HepG2 (cell line): ENCODE data around the gene GPS1. TPM values are rescaled to one million over a fixed set of nuclear protein-coding genes. Genes with fewer than 3 reads are reported as not detected.
A peak's percentile ranks its signal among the peaks of the same experiment; 100 is the strongest.

ENCODE experiments used
- DR1 ChIP-seq: sonication (generic); formaldehyde crosslinking; IDR thresholded peaks from 2 replicates; pipeline ENCODE4 v1.8.0; 2021; ENCODE audit warnings: mild to moderate bottlenecking, missing genetic modification reagents, inconsistent platforms
- ELK4 ChIP-seq: sonication (generic); formaldehyde crosslinking; IDR thresholded peaks from 2 replicates; pipeline ENCODE4 v1.9.0; 2021; ENCODE audit warnings: missing genetic modification reagents, borderline replicate concordance
- HCFC1 ChIP-seq: fragments of 150-350 bp; IDR thresholded peaks from 2 replicates; pipeline ENCODE4 v1.6.1; 2014; ENCODE audit warnings: low read depth, low read length
- HHEX ChIP-seq: IDR thresholded peaks from 2 replicates; pipeline ENCODE4 v1.6.1; 2016; ENCODE audit warnings: control low read depth
- HIC2 ChIP-seq: sonication (generic); formaldehyde crosslinking; IDR thresholded peaks from 2 replicates; pipeline ENCODE4 v1.9.0; 2022; ENCODE audit warnings: low read depth, missing genetic modification reagents
- RFXAP ChIP-seq: sonication (generic); formaldehyde crosslinking; IDR thresholded peaks from 2 replicates; pipeline ENCODE4 v1.4.0; 2020; ENCODE audit warnings: missing genetic modification reagents, borderline replicate concordance
- ZBTB40 ChIP-seq, 2 experiments: fragments of 450-650 bp in 1 of 2; sonication (generic) in 1 of 2; formaldehyde crosslinking in 1 of 2; IDR thresholded peaks; 2 replicates each; pipeline versions ENCODE4 v1.6.1 to v1.8.0; 2016 to 2022; ENCODE audit warnings: antibody characterized with exemption in 1 of 2, mild to moderate bottlenecking in 1 of 2, missing genetic modification reagents in 1 of 2
- ZFP41 ChIP-seq: sonication (generic); formaldehyde crosslinking; IDR thresholded peaks from 2 replicates; pipeline ENCODE4 v1.4.0; 2020; ENCODE audit warnings: mild to moderate bottlenecking, missing genetic modification reagents, borderline replicate concordance
- ZNF619 ChIP-seq: sonication (generic); formaldehyde crosslinking; IDR thresholded peaks from 2 replicates; pipeline ENCODE4 v1.4.0; 2020; ENCODE audit warnings: mild to moderate bottlenecking, missing genetic modification reagents
- polyA plus RNA-seq, 8 experiments: library from polyadenylated mRNA; depleted of rRNA in 3 of 8; stranded (reverse) in 7 of 8; unstranded in 1 of 8; fragments of >200 nt; fragmentation: Illumina TruSeq in 4 of 8; extraction: Trizol in 4 of 8; gene quantifications; 2 replicates each; pipeline versions ENCODE4 v1.2.1 to v1.2.3, GENCODE V29; 2011 to 2016; ENCODE audit warnings: low read depth in 4 of 8, missing spikeins in 1 of 8, mixed read lengths in 1 of 8; ENCODE audit not compliant: insufficient read depth in 1 of 8
- total RNA-seq, 5 experiments: library from RNA; depleted of rRNA; stranded (reverse); fragments of >200 nt; fragmentation: Illumina TruSeq; extraction: Trizol; gene quantifications; 2 replicates each; pipeline ENCODE4 v1.2.3, GENCODE V29; 2016; ENCODE audit warnings: low read depth in 1 of 5
- TF ChIP-seq, protein P1 (sequence below): sonication (generic); formaldehyde crosslinking; IDR thresholded peaks from 2 replicates; pipeline ENCODE4 v1.5.0; 2020; ENCODE audit warnings: mild to moderate bottlenecking, missing genetic modification reagents

Gene GPS1
- total and polyA plus RNA-seq, 2 of the 13 experiments (the other 11 are each of a cell fraction or from before 2014, with no cell fraction given): 124 to 128 TPM

DNA sequence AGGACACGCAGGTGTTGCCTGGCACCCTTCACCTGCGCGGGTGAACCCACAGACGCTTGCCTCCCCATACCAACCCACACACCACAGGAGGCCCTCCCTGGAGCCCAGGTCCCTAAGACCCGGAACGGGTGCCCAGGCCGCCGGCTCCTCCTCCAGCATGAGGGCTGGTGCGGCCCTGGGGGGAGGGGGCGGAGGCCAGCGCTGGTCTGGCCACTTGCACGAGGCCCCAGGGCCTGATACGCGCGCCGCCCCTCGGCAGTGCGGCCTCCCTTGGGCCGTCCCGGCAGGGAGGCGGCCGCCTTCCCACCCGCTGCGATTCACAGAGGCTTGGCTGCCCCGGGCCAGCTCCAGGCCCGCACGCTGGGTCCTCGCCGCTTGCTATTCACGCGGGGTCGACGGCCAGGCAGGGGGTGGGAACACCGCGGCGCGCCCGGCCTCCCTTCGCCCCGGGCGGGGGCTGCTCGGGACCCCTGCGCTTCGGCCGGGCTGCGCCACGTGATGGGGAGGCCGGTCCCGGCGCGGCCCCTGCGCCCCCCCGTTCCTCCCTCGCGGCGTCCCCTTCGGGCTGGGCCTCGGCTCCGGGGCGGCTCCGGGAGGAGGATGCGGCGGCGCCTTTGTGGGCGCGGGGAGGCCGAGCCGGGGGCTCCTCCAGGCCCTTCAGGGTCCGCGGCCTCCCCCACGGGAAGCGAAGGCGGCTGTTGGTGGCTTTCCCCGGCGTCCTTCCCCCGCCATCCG is 45.7 kb downstream of the GPS1 start (continued):
- no peak for TF ChIP-seq HIC2 (CRISPR knock-in tag)
- TF ChIP-seq, protein P1, sequence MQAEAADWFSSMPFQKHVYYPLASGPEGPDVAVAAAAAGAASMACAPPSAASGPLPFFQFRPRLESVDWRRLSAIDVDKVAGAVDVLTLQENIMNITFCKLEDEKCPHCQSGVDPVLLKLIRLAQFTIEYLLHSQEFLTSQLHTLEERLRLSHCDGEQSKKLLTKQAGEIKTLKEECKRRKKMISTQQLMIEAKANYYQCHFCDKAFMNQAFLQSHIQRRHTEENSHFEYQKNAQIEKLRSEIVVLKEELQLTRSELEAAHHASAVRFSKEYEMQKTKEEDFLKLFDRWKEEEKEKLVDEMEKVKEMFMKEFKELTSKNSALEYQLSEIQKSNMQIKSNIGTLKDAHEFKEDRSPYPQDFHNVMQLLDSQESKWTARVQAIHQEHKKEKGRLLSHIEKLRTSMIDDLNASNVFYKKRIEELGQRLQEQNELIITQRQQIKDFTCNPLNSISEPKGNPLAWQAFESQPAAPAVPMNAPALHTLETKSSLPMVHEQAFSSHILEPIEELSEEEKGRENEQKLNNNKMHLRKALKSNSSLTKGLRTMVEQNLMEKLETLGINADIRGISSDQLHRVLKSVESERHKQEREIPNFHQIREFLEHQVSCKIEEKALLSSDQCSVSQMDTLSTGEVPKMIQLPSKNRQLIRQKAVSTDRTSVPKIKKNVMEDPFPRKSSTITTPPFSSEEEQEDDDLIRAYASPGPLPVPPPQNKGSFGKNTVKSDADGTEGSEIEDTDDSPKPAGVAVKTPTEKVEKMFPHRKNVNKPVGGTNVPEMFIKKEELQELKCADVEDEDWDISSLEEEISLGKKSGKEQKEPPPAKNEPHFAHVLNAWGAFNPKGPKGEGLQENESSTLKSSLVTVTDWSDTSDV (CRISPR knock-in tag): peak; percentile 61; the same call in 1 of the 2 replicates
- TF ChIP-seq RFXAP (CRISPR knock-in tag): no peak
- no peak for TF ChIP-seq ZFP41 (CRISPR knock-in tag)
- no peak for TF ChIP-seq DR1 (CRISPR knock-in tag)
- TF ChIP-seq ELK4 (CRISPR knock-in tag): no peak
- TF ChIP-seq HHEX (CRISPR knock-in tag): no peak
- no peak for TF ChIP-seq HCFC1
- TF ChIP-seq ZBTB40 (IDR thresholded peaks at IDR 0.05): no peak
- TF ChIP-seq ZBTB40 (CRISPR knock-in tag; IDR thresholded peaks at IDR 0.05): no peak
- TF ChIP-seq ZNF619 (CRISPR knock-in tag): peak; percentile 50; the same call in 1 of the 2 replicates
